HepG2 (cell line): ENCODE data around the gene FAM83F. TPM values are rescaled to one million over a fixed set of nuclear protein-coding genes. Genes with fewer than 3 reads are reported as not detected.

Experiments
- ATAC-seq: fragments of 200-7000 bp; cut with Tn5 transposase; 3 replicates; pipeline ENCODE4 v1.9.1; 2020; ENCODE audit warnings: mild to moderate bottlenecking, moderate library complexity
- BruUV-seq: library from RNA; stranded (reverse); fragments of 400-500 nt; replicated peaks from 2 replicates; lab custom pipeline; 2021; lab: Mats Ljungman, UMichigan
- CTCF ChIA-PET: fragments of 300-600 bp; formaldehyde crosslinking; extraction: SDS; loops from one replicate; lab custom pipeline; 2021; ENCODE audit warnings: low total read pairs, inconsistent platforms, low intra/inter-chr PET ratio; lab: Yijun Ruan, JAX
- POLR2A ChIA-PET: fragments of 350-600 bp; sonication (Branson Sonifier 250); formaldehyde crosslinking; loops from one replicate; lab custom pipeline; 2020; ENCODE audit warnings: antibody characterized with exemption, inconsistent platforms; lab: Yijun Ruan, JAX
- DNase-seq: peaks from one replicate; pipeline ENCODE4 v3.0.0-alpha.2; 2015; ENCODE audit warnings: low spot score
- FAIRE-seq: peaks from 3 replicates; lab custom pipeline; 2011; peaks lifted over from hg19 to GRCh38; lab: Jason Lieb, UNC
- H2AFZ ChIP-seq: one replicate; pipeline ENCODE4 v1.6.1; 2011; ENCODE audit warnings: low read length, inconsistent platforms
- H3K27ac ChIP-seq: fragments of 300-600 bp; 3 replicates; pipeline ENCODE4 v1.8.0; 2011; ENCODE audit warnings: mixed run types, mild to moderate bottlenecking, mixed read lengths, low read length, inconsistent platforms; ENCODE audit not compliant: insufficient read depth; ENCODE audit errors: extremely low read length
- H3K27me3 ChIP-seq, 2 experiments: fragments of 200-600 bp in 1 of 2; 2 replicates in 1 of 2; 3 replicates in 1 of 2; pipeline versions ENCODE4 v1.6.0 to v1.8.0; 2011; ENCODE audit warnings: low read length in 2 of 2, mild to moderate bottlenecking in 2 of 2, moderate library complexity in 2 of 2, inconsistent platforms in 1 of 2; ENCODE audit not compliant: insufficient read depth in 2 of 2, control insufficient read depth in 1 of 2
- H3K36me3 ChIP-seq, 2 experiments: fragments of 200-600 bp in 1 of 2; replicated peaks in 1 of 2; 2 replicates in 1 of 2; 3 replicates in 1 of 2; pipeline versions ENCODE4 v1.5.1 to v1.8.0; 2011; ENCODE audit warnings: low read length in 2 of 2, inconsistent platforms in 1 of 2; ENCODE audit not compliant: insufficient read depth in 2 of 2, control insufficient read depth in 1 of 2
- H3K4me1 ChIP-seq: 2 replicates; pipeline ENCODE4 v1.5.1; 2012; ENCODE audit warnings: low read length, inconsistent platforms; ENCODE audit not compliant: insufficient read depth
- H3K4me2 ChIP-seq: 2 replicates; pipeline ENCODE4 v1.6.0; 2011; ENCODE audit warnings: low read depth, low read length, inconsistent platforms
- H3K4me3 ChIP-seq, 3 experiments: fragments of 200-600 bp in 1 of 3; sonication (generic), shearing (Covaris generic) in 1 of 3; replicated peaks in 1 of 3; 2 replicates each; pipeline ENCODE4 v1.5.1; 2011 to 2016; ENCODE audit warnings: low read length in 3 of 3, inconsistent platforms in 2 of 3, low read depth in 2 of 3, mild to moderate bottlenecking in 2 of 3, control low read depth in 1 of 3, mixed read lengths in 1 of 3; ENCODE audit not compliant: insufficient read depth in 1 of 3
- H3K79me2 ChIP-seq: one replicate; pipeline ENCODE4 v1.6.1; 2011; ENCODE audit warnings: low read length, inconsistent platforms; ENCODE audit not compliant: insufficient read depth
- H3K9ac ChIP-seq: 2 replicates; pipeline ENCODE4 v1.6.0; 2011; ENCODE audit warnings: mild to moderate bottlenecking, low read depth, low read length, inconsistent platforms; ENCODE audit not compliant: insufficient read depth
- H3K9me3 ChIP-seq: 2 replicates; pipeline ENCODE4 v1.5.1; 2012; ENCODE audit warnings: mild to moderate bottlenecking, low read length
- H4K20me1 ChIP-seq: 2 replicates; pipeline ENCODE4 v1.6.0; 2011; ENCODE audit warnings: inconsistent platforms, mild to moderate bottlenecking, low read length, moderate library complexity; ENCODE audit not compliant: insufficient read depth
- ATF7 ChIP-seq, 2 experiments: fragments of 450-650 bp in 1 of 2; sonication (generic) in 1 of 2; formaldehyde crosslinking in 1 of 2; IDR thresholded peaks; 2 replicates each; pipeline versions ENCODE4 v1.4.0 to v1.6.1; 2016 to 2020; ENCODE audit warnings: antibody characterized with exemption in 1 of 2, mild to moderate bottlenecking in 1 of 2, missing genetic modification reagents in 1 of 2
- ERF ChIP-seq: IDR thresholded peaks from 2 replicates; pipeline ENCODE4 v1.6.1; 2018; ENCODE audit warnings: missing biosample characterization, missing genetic modification reagents
- WGBS: methylation state at CpG from one replicate; pipeline ENCODE4 v1.1.6; 2017; ENCODE audit warnings: low lambda C conversion rate; 5-methylcytosine and 5-hydroxymethylcytosine counted together
- in situ Hi-C: cut with HindIII; loops from 2 replicates; pipeline ENCODE4 v1.10.0; 2017; ENCODE audit warnings: low pct_unique_long_range_greater_than_20kb; ENCODE audit not compliant: extremely low pct_ligation_motif_present
- intact Hi-C: fragments of 100-400 bp; cut with micrococcal nuclease; formaldehyde crosslinking; loops from one replicate; pipeline ENCODE4 v1.10.0; 2022; ENCODE audit not compliant: unreplicated experiment
- polyA plus RNA-seq, 8 experiments: library from polyadenylated mRNA; depleted of rRNA in 3 of 8; stranded (reverse) in 7 of 8; unstranded in 1 of 8; fragments of >200 nt; fragmentation: Illumina TruSeq in 4 of 8; extraction: Trizol in 4 of 8; gene quantifications; 2 replicates each; pipeline versions ENCODE4 v1.2.1 to v1.2.3, GENCODE V29; 2011 to 2016; ENCODE audit warnings: low read depth in 4 of 8, missing spikeins in 1 of 8, mixed read lengths in 1 of 8; ENCODE audit not compliant: insufficient read depth in 1 of 8
- total RNA-seq, 5 experiments: library from RNA; depleted of rRNA; stranded (reverse); fragments of >200 nt; fragmentation: Illumina TruSeq; extraction: Trizol; gene quantifications; 2 replicates each; pipeline ENCODE4 v1.2.3, GENCODE V29; 2016; ENCODE audit warnings: low read depth in 1 of 5
- TF ChIP-seq, protein P1 (sequence below), 2 experiments: sonication (generic) in 1 of 2; formaldehyde crosslinking in 1 of 2; IDR thresholded peaks; 2 replicates each; pipeline versions ENCODE4 v1.6.1 to v1.9.0; 2014 to 2022; ENCODE audit warnings: antibody characterized with exemption in 1 of 2, borderline replicate concordance in 1 of 2, inconsistent platforms in 1 of 2, low read depth in 1 of 2, missing genetic modification reagents in 1 of 2

The FAM83F gene
- total and polyA plus RNA-seq, 2 of the 13 experiments (the other 11 are each of a cell fraction or from before 2014, with no cell fraction given), result not detected

DNA sequence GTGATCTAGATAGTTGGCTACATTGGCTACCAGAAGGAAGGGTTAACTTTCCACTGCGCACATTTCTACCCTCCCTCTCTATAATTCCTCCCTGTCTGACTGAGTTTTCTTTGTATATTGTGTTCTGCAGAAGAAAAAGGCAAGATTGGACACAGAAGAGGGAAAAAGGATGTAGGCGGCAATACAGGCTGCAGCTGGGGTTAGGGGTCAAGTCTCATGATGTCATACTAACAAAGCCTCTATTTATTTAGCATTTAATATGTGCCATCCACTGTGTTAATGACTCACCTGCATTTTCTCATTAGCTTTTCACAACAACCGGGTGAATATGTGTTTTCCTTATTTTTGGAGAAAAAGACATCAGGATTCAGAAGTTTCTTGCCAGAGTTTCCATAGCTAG is 2.0 kb downstream of the FAM83F start:
- no TSS peak for BruUV-seq

More for the DNA sequence above, 2.0 kb downstream of the FAM83F start:
- Histone ChIP-seq H3K27me3 (peaks cover 2 to 26% of the 10 kb centered on the region in 2 experiments; a peak in 2 of 5 replicates), H3K9me3 (no peaks in the 10 kb centered on the region), H3K4me3 (no peak overlapping the region), H3K79me2 (no peaks in the 10 kb centered on the region), H3K9ac (no peak overlapping the region), H3K4me1 (peaks cover 50% of the 10 kb centered on the region), H4K20me1 (no peaks in the 10 kb centered on the region), H3K27ac (no peak overlapping the region), H3K4me2 (no peak overlapping the region), H2AFZ (no peak overlapping the region), H3K36me3 (no peaks in the 10 kb centered on the region)
- CTCF ChIA-PET, result no interaction called here
- ATAC-seq, result no peak
- WGBS, result 16% methylated on average over 3 of the region's 3 CpGs
- TF ChIP-seq, protein P1, sequence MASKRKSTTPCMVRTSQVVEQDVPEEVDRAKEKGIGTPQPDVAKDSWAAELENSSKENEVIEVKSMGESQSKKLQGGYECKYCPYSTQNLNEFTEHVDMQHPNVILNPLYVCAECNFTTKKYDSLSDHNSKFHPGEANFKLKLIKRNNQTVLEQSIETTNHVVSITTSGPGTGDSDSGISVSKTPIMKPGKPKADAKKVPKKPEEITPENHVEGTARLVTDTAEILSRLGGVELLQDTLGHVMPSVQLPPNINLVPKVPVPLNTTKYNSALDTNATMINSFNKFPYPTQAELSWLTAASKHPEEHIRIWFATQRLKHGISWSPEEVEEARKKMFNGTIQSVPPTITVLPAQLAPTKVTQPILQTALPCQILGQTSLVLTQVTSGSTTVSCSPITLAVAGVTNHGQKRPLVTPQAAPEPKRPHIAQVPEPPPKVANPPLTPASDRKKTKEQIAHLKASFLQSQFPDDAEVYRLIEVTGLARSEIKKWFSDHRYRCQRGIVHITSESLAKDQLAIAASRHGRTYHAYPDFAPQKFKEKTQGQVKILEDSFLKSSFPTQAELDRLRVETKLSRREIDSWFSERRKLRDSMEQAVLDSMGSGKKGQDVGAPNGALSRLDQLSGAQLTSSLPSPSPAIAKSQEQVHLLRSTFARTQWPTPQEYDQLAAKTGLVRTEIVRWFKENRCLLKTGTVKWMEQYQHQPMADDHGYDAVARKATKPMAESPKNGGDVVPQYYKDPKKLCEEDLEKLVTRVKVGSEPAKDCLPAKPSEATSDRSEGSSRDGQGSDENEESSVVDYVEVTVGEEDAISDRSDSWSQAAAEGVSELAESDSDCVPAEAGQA (IDR thresholded peaks at IDR 0.05; ENCODE audit: low read depth), result no peak
- TF ChIP-seq, protein P1 (CRISPR knock-in tag; IDR thresholded peaks at IDR 0.05; ENCODE audit: borderline replicate concordance), result no peak
- 0 out of 2 replicates have a peak, but pooled peaks have one; percentile 30 for TF ChIP-seq ATF7 (IDR thresholded peaks at IDR 0.05)
- no peak for TF ChIP-seq ATF7 (CRISPR knock-in tag; IDR thresholded peaks at IDR 0.05)
- no peak for TF ChIP-seq ERF (CRISPR knock-in tag)
- in situ Hi-C loops, result no loop called here
- no peak for FAIRE-seq
- DNase-seq, result no peak
- intact Hi-C loops, result no loop called here
- POLR2A ChIA-PET, result no interaction called here
